Breast epithelium (tissue), 3 donors: ENCODE measurements around the gene MOCS1.

ENCODE experiments used
- POLR2A ChIP-seq: fragments of 450-650 bp; IDR thresholded peaks from one replicate; pipeline ENCODE4 v1.6.1; 2016; ENCODE audit warnings: antibody characterized with exemption, mild to moderate bottlenecking, moderate library complexity
- POLR2AphosphoS5 ChIP-seq, 3 donors: sonication (generic); formaldehyde crosslinking; IDR thresholded peaks; one replicate each; pipeline ENCODE4 v1.6.1; 2017; ENCODE audit warnings: antibody characterized with exemption in 3 of 3

DNA sequence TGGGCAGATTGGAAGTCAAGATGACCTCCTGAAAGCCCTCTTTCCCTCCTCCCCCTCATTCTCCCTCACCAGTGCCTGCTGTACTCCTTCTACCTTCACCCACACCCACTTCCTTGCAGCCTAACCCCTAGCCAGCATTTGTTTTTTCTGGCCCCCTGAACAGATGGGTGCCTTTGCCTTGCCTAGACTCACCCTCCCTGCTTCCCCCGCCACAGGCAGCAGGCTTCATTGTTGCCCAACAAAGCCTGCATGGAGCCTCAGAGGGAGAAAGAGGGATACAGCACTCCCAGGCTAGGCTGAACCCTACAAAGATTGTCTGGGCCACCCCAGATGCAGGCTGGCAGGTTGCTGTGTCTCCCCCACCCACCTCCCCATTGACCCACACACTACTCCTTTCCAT, 2.7 kb downstream of the MOCS1 start:
- no peak for TF ChIP-seq POLR2AphosphoS5 (IDR thresholded peaks at IDR 0.05)
- no peak for TF ChIP-seq POLR2A
